ENCODE data around the gene SLC9A9.

- TF ChIP-seq, protein P1, sequence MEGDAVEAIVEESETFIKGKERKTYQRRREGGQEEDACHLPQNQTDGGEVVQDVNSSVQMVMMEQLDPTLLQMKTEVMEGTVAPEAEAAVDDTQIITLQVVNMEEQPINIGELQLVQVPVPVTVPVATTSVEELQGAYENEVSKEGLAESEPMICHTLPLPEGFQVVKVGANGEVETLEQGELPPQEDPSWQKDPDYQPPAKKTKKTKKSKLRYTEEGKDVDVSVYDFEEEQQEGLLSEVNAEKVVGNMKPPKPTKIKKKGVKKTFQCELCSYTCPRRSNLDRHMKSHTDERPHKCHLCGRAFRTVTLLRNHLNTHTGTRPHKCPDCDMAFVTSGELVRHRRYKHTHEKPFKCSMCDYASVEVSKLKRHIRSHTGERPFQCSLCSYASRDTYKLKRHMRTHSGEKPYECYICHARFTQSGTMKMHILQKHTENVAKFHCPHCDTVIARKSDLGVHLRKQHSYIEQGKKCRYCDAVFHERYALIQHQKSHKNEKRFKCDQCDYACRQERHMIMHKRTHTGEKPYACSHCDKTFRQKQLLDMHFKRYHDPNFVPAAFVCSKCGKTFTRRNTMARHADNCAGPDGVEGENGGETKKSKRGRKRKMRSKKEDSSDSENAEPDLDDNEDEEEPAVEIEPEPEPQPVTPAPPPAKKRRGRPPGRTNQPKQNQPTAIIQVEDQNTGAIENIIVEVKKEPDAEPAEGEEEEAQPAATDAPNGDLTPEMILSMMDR (IDR thresholded peaks at IDR 0.05; ENCODE audit: borderline replicate concordance, extremely low read depth, low read length, poor library complexity, severe bottlenecking), result no peak
- no peak for TF ChIP-seq EZH2 (IDR thresholded peaks at IDR 0.05; ENCODE audit: borderline replicate concordance, low read depth, low read length, severe bottlenecking)
Measured at GRCh38 chr3:143471705-143472104, 376.6 kb downstream of the SLC9A9 start.

Measured in DND-41 (cell line).